ENCODE results near the gene CEP70. TPM values are rescaled to one million over a fixed set of nuclear protein-coding genes. Genes with fewer than 3 reads are reported as not detected.

CEP70 gene
- total RNA-seq, 1 donor from 2014 or later = 6.5 TPM

GRCh38 chr3:138479438-138479863 lies 114.6 kb downstream of the CEP70 start:
- FAIRE-seq (peak; percentile 23), DNase-seq (ENCODE audit: low read depth) (peak; percentile 12)
- Histone ChIP-seq H3K9me3 (ENCODE audit: insufficient read depth, low read depth, low read length) (no peaks in the 10 kb centered on the region), H3K79me2 (ENCODE audit: insufficient read depth, low read length) (no peaks in the 10 kb centered on the region), H3K27me3 (ENCODE audit: insufficient read depth, low read length) (no peaks in the 10 kb centered on the region), H2AFZ (ENCODE audit: low read depth, low read length) (peak overlapping the region; percentile 9), H3K4me2 (ENCODE audit: low read length) (no peak overlapping the region), H3K4me1 (ENCODE audit: insufficient read depth, low read length) (no peaks in the 10 kb centered on the region), H3K9ac (ENCODE audit: low read length) (no peak overlapping the region), H4K20me1 (ENCODE audit: insufficient read depth, low read length) (no peaks in the 10 kb centered on the region), H3K27ac (ENCODE audit: low read depth, low read length) (no peak overlapping the region), H3K36me3 (ENCODE audit: insufficient read depth, low read length) (no peaks in the 10 kb centered on the region), H3K4me3 (ENCODE audit: insufficient read depth, low read depth, low read length) (no peak overlapping the region)
- H3K27ac Mint-ChIP-seq (ENCODE audit: unreplicated experiment) = no peak overlapping the region
- TF ChIP-seq EZH2 (IDR thresholded peaks at IDR 0.05; ENCODE audit: insufficient read depth, low read length) = no peak
- TF ChIP-seq, protein P1, sequence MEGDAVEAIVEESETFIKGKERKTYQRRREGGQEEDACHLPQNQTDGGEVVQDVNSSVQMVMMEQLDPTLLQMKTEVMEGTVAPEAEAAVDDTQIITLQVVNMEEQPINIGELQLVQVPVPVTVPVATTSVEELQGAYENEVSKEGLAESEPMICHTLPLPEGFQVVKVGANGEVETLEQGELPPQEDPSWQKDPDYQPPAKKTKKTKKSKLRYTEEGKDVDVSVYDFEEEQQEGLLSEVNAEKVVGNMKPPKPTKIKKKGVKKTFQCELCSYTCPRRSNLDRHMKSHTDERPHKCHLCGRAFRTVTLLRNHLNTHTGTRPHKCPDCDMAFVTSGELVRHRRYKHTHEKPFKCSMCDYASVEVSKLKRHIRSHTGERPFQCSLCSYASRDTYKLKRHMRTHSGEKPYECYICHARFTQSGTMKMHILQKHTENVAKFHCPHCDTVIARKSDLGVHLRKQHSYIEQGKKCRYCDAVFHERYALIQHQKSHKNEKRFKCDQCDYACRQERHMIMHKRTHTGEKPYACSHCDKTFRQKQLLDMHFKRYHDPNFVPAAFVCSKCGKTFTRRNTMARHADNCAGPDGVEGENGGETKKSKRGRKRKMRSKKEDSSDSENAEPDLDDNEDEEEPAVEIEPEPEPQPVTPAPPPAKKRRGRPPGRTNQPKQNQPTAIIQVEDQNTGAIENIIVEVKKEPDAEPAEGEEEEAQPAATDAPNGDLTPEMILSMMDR (IDR thresholded peaks at IDR 0.05; ENCODE audit: insufficient read depth, low read depth, low read length) = peak; percentile 92
- peaks cover 3% of the 10 kb centered on the region for H3K4me1 Mint-ChIP-seq (ENCODE audit: low read depth, unreplicated experiment)
- no peaks in the 10 kb centered on the region for H3K9me3 Mint-ChIP-seq (ENCODE audit: unreplicated experiment)
- no peaks in the 10 kb centered on the region for H3K36me3 Mint-ChIP-seq (ENCODE audit: low read depth, unreplicated experiment)
- H3K4me3 Mint-ChIP-seq (ENCODE audit: unreplicated experiment) = no peak overlapping the region
- H3K27me3 Mint-ChIP-seq (ENCODE audit: low read depth, unreplicated experiment) = no peaks in the 10 kb centered on the region

DNA sequence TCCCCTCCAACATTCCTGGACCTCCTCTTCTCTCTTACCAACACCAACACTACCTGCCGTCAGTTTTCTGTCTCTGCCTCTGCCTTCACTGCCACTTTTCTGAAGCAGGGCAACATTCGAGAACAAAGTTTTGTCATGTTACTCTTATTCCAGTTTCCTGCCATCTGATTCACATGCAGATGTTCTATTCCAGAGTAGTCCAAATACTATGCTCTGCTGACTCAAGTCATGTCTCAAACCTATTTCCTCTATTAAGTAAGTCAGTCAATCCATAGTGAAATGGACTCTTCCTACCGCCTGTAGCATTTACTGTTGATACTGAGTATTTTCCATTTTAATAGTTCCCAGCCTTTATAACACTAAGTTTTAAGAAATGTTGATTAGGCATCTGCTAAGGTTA lies 116.3 kb downstream of the CEP70 start:
- Histone ChIP-seq H2AFZ (ENCODE audit: low read depth, low read length) (no peak overlapping the region), H4K20me1 (ENCODE audit: insufficient read depth, low read length) (no peaks in the 10 kb centered on the region), H3K27me3 (ENCODE audit: insufficient read depth, low read length) (no peaks in the 10 kb centered on the region), H3K9ac (ENCODE audit: low read length) (no peak overlapping the region), H3K79me2 (ENCODE audit: insufficient read depth, low read length) (no peaks in the 10 kb centered on the region), H3K4me2 (ENCODE audit: low read length) (no peak overlapping the region), H3K9me3 (ENCODE audit: insufficient read depth, low read depth, low read length) (no peaks in the 10 kb centered on the region), H3K4me3 (ENCODE audit: insufficient read depth, low read depth, low read length) (no peak overlapping the region), H3K36me3 (ENCODE audit: insufficient read depth, low read length) (no peaks in the 10 kb centered on the region), H3K4me1 (ENCODE audit: insufficient read depth, low read length) (no peaks in the 10 kb centered on the region), H3K27ac (ENCODE audit: low read depth, low read length) (no peak overlapping the region)
- Mint-ChIP-seq H3K36me3 (ENCODE audit: low read depth, unreplicated experiment) (peaks cover 3% of the 10 kb centered on the region), H3K9me3 (ENCODE audit: unreplicated experiment) (no peaks in the 10 kb centered on the region), H3K4me1 (ENCODE audit: low read depth, unreplicated experiment) (peaks cover 3% of the 10 kb centered on the region), H3K27me3 (ENCODE audit: low read depth, unreplicated experiment) (no peaks in the 10 kb centered on the region), H3K4me3 (ENCODE audit: unreplicated experiment) (no peak overlapping the region), H3K27ac (ENCODE audit: unreplicated experiment) (no peak overlapping the region)
- FAIRE-seq (no peak), DNase-seq (ENCODE audit: low read depth) (no peak)
- TF ChIP-seq EZH2 (IDR thresholded peaks at IDR 0.05; ENCODE audit: insufficient read depth, low read length) = no peak
- TF ChIP-seq, protein P1 (IDR thresholded peaks at IDR 0.05; ENCODE audit: insufficient read depth, low read depth, low read length) = no peak

DNA sequence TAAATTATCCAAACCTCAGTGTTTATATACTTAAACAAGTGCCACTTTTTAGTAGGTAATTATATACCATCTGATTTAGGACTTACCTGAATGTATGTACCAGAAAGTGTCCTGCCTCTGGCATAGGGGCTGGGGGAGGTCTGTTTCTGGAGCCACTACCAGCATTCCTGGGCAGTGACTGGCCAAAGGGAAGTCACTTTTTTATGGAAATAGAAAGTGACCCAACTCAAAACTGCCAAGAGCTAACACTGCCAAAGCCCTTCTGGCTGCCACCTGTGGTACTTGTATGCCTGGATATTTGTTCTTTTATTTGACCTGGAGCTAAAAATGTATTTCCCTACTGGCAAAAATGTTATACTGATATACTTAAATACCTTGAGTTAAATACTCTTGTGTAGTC lies 116.9 kb downstream of the CEP70 start:
- H3K27me3 ChIP-seq (ENCODE audit: insufficient read depth, low read length) = no peaks in the 10 kb centered on the region
- H4K20me1 ChIP-seq (ENCODE audit: insufficient read depth, low read length) = no peaks in the 10 kb centered on the region
- H3K9me3 ChIP-seq (ENCODE audit: insufficient read depth, low read depth, low read length) = no peaks in the 10 kb centered on the region
- no peak overlapping the region for H3K4me3 Mint-ChIP-seq (ENCODE audit: unreplicated experiment)
- DNase-seq (ENCODE audit: low read depth) (no peak), FAIRE-seq (no peak)
- H3K4me2 ChIP-seq (ENCODE audit: low read length) = no peak overlapping the region
- no peaks in the 10 kb centered on the region for H3K36me3 ChIP-seq (ENCODE audit: insufficient read depth, low read length)
- H3K36me3 Mint-ChIP-seq (ENCODE audit: low read depth, unreplicated experiment) = peaks cover 5% of the 10 kb centered on the region
- no peak overlapping the region for H3K9ac ChIP-seq (ENCODE audit: low read length)
- no peak overlapping the region for H3K27ac Mint-ChIP-seq (ENCODE audit: unreplicated experiment)
- H2AFZ ChIP-seq (ENCODE audit: low read depth, low read length) = no peak overlapping the region
- H3K9me3 Mint-ChIP-seq (ENCODE audit: unreplicated experiment) = no peaks in the 10 kb centered on the region
- H3K4me1 Mint-ChIP-seq (ENCODE audit: low read depth, unreplicated experiment) = peaks cover 3% of the 10 kb centered on the region
- no peak overlapping the region for H3K4me3 ChIP-seq (ENCODE audit: insufficient read depth, low read depth, low read length)
- H3K27ac ChIP-seq (ENCODE audit: low read depth, low read length) = no peak overlapping the region
- H3K4me1 ChIP-seq (ENCODE audit: insufficient read depth, low read length) = no peaks in the 10 kb centered on the region
- no peaks in the 10 kb centered on the region for H3K79me2 ChIP-seq (ENCODE audit: insufficient read depth, low read length)
- TF ChIP-seq, protein P1 (IDR thresholded peaks at IDR 0.05; ENCODE audit: insufficient read depth, low read depth, low read length) = no peak
- TF ChIP-seq EZH2 (IDR thresholded peaks at IDR 0.05; ENCODE audit: insufficient read depth, low read length) = no peak
- no peaks in the 10 kb centered on the region for H3K27me3 Mint-ChIP-seq (ENCODE audit: low read depth, unreplicated experiment)
